Mononuclear cell (primary cell): ENCODE measurements around the gene TCERG1L. TPM values are rescaled to one million over a fixed set of nuclear protein-coding genes. Genes with fewer than 3 reads are reported as not detected.

Experiments
- H3K27me3 ChIP-seq: 2 replicates; pipeline ENCODE4 v1.6.0; 2011; ENCODE audit warnings: low read length, control low read depth; ENCODE audit not compliant: insufficient read depth
- H3K4me1 ChIP-seq: 2 replicates; pipeline ENCODE4 v1.5.1; 2011; ENCODE audit warnings: mild to moderate bottlenecking, low read length, control low read depth; ENCODE audit not compliant: insufficient read depth
- H3K4me3 ChIP-seq: 2 replicates; pipeline ENCODE4 v1.5.1; 2011; ENCODE audit warnings: mild to moderate bottlenecking, low read length, moderate library complexity
- H3K9me3 ChIP-seq: 2 replicates; pipeline ENCODE4 v1.5.1; 2011; ENCODE audit warnings: low read depth, mild to moderate bottlenecking, control low read depth, low read length
- total RNA-seq: library from RNA; depleted of rRNA; stranded (reverse); fragments of >200 nt; gene quantifications from one replicate; pipeline ENCODE4 v1.2.3, GENCODE V29; 2012

Gene TCERG1L
- total RNA-seq, 1 donor = under 0.01 TPM

DNA sequence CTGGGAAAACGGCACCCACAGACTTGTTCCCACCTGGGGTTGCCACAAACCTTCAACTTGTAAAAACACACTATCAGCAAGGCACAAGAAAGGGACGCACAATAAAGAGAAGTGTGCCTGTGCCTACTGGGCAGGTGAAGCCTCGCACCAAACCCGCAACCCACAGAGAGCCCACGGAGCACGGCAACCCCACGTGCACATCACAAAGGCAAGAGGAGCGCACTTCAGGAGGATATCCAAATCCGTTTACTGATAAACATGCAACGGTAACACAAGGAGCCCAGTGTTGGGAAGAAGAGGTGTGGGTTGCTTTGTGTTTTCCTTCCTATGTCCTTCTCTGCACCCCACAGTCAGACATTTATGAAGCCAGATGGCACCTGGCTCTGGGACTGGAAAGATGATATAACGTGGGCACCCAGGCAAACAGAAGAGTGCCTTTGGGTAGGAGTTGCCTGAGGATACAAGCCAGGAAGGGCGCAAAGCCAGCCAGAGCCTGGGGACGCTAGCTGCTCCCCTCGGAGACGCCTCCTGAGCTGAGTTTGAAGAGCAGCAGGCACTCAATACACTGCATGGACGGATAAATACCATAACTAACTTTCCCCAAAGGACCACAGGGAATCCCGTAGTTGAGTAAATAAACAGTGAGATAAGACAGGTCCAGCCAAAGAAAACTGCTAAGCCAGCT is 41.6 kb downstream of the TCERG1L start:
- Histone ChIP-seq H3K4me1 (no peaks in the 10 kb centered on the region), H3K4me3 (no peak overlapping the region), H3K27me3 (no peaks in the 10 kb centered on the region), H3K9me3 (no peaks in the 10 kb centered on the region)

DNA sequence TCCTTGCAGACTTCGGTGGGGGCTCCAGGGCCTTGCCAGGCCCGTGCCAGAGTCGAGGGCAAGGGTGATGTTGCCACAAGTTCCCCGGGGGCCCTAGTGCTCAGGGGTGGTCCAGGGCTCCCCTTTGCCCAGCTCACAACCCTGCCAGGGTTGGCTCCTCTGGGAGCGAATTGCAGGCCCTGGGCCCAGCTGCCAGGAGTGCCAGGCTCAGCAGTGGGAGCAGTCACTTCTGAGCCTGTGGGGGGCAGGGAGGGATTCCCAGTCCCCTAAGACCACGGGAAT is 43.8 kb downstream of the TCERG1L start:
- H3K4me3 ChIP-seq = no peak overlapping the region
- no peaks in the 10 kb centered on the region for H3K27me3 ChIP-seq
- H3K9me3 ChIP-seq = no peaks in the 10 kb centered on the region
- no peaks in the 10 kb centered on the region for H3K4me1 ChIP-seq

DNA sequence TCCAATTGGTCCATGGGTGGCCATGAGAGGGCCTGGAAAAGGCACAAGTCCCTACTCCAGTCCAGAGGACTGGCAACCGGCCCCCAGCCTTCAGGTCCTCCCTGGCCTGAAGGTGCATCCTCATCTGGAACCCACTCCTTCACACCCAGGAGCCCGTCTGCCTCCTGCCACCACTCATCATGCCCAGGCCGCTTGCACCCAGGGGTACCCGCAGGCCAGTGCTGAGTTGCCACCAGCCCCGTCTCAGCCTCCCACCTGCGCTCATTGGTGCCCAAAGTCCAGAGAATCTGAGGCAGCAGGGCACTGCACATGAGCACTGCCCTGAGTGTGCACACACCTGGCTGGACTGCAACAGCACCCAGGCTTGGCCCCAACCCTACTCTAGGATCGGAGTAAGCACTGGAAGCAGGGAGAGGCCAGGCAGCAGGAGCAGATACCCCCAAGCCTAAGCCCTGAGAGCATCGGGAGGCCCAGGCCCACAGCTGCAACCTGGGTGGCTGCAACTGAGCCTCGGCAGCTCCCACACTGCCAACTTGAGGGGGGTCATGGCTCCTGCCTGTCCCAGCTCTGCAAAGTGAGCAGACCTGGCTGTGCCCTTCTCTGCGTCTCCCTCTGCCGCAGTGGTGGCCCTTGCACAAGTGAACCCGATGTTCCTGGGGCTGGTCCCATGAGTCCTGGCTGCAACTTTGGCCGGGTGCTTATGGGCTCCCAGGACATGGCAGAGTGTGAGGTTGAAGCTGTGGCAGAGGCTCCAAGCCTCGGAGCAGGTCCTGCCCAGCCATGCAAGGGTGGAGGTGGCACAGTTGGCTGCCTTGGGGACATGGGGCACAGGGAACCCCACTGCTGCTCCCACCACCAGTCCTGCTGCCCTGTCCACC is 44.3 kb downstream of the TCERG1L start:
- Histone ChIP-seq H3K4me1 (no peaks in the 10 kb centered on the region), H3K9me3 (no peaks in the 10 kb centered on the region), H3K4me3 (no peak overlapping the region), H3K27me3 (no peaks in the 10 kb centered on the region)

DNA sequence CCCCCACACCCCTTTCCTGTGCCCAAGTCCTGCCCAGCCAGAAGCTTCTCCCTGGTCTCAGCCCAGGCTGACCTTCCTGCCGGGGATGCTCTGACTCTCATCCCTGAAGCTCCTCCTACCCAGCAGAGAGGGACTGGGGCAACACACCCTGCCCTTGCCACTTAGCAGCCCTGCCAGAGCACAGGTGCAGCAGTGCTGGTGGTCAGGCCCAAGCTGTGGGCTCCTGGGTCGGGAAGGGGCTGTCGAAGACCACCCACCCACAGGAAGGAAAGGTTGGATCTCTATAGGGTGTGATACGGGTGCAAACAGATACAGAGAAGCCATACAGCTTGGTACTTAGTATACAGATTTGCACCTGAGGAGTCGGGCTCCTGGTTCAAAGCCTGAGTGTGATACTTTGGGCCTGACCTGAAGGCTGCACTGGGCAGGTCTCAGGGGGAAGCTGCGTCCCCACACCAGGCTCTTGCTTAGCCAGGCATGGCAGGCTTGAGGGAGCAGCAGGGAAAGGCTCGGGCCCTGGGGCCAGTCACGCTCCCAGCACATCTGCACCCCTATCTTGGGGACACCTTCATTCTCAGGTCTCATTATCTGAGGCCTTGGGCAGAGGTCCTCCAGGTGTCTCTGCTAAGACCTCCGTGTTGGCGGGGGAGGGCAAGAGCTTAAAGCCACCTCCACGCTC is 47.3 kb downstream of the TCERG1L start:
- no peaks in the 10 kb centered on the region for H3K27me3 ChIP-seq
- H3K9me3 ChIP-seq = no peaks in the 10 kb centered on the region
- H3K4me3 ChIP-seq = no peak overlapping the region
- H3K4me1 ChIP-seq = no peaks in the 10 kb centered on the region

DNA sequence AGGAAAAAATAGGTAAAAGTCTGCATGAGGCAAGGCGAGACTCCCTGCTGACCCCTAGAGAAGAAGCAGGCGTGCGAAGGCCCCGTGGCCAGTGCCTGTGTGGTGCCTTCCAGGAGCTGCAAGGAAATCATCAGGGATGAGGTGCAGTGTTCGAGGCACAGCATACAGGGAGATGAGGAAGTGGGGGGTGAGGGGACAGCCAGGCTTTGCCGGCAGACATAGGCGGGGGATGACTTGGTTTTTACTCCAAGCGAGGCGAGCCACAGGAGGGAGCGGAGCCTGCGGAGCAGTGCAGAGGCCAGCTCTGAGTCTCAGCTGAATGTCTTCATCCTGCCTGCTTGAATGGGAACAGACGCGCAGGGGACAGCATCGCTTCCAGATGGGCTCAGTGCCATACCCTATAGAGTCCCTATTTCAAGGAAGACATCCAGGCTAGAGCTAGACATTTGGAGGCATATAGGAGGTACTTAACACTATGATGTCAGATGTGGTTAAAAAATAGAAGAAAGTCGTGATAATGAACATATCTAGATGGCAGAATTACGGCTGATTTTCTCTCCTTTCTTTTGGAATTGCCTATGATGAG is 49.5 kb downstream of the TCERG1L start:
- Histone ChIP-seq H3K4me1 (no peaks in the 10 kb centered on the region), H3K9me3 (no peaks in the 10 kb centered on the region), H3K27me3 (no peaks in the 10 kb centered on the region), H3K4me3 (no peak overlapping the region)

DNA sequence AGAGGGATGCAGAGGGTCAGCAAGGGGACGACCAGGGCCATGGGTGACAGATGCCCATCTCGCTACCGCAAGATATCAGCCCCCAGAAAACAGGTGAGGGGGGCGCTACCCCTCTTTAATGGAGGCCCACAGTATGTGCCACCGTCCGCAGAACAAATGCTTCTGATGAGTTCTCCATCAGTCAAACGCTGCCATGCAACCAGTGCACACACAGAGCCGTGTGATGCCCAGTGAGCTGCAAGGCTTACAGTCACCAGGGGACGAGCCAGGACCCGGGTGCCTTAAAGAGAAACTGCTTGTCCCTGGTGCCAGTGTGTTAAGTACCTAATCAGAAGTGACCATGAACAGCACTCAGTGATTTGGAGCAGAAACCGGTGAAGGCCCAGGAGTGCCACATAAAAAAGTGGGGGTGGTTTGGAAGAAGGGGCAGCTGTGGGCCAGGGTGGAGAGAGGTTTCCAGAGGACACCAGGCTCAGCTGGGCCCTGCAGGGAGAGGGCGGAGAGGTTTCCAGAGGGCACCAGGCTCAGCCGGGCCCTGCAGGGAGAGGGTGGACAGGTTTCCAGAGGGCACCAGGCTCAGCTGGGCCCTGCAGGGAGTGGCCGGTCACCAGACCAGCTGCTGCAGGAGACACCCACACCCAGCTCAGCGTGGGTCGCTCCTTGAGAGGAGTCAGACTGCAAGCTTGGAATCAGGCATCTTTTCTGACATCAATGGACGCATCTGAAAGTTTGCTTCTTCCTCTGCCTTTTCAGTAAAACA is 50.9 kb downstream of the TCERG1L start:
- Histone ChIP-seq H3K4me3 (no peak overlapping the region), H3K9me3 (no peaks in the 10 kb centered on the region), H3K4me1 (no peaks in the 10 kb centered on the region), H3K27me3 (no peaks in the 10 kb centered on the region)

DNA sequence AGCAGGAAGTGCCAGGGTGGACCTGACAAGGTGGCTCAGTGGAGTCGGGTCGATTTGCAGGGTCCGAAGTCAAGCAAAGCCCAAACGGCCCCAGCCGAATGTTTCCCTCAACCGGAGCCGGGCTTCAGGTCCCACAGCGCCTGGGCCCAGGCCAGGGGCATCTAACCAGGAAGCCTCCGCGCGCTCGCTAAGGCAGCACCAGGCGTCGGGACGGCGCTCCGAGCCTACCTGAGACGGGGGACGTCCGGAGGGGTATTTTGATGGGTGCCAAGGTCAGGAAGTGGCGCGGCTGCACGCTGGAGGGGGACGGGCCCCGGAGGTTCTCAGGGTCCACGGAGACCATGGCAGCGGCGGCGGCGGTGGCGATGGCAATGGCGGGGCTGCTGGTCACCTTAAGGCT is 51.5 kb downstream of the TCERG1L start:
- H3K4me3 ChIP-seq = no peak overlapping the region
- H3K27me3 ChIP-seq = no peaks in the 10 kb centered on the region
- no peaks in the 10 kb centered on the region for H3K4me1 ChIP-seq
- H3K9me3 ChIP-seq = no peaks in the 10 kb centered on the region

DNA sequence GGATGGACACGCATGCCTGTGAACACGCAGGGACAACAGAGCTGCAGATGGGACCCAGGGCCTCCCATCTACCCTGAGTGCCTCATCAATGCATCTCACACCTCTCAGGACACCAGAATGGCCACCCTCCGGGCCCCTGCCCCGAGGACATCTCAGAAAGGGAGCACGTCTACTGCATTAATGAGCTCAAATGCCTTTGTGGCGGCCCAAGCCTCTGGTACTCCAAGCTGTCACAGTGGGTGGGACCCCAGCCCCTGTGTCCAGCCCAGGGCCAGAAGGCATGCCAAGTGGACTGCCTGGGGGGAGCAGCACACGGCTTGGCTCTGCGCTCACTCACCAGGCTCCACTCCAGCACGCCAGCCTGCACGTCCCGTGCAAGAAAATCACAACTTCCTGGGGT is 52.0 kb downstream of the TCERG1L start:
- H3K9me3 ChIP-seq = no peaks in the 10 kb centered on the region
- H3K4me1 ChIP-seq = no peaks in the 10 kb centered on the region
- no peaks in the 10 kb centered on the region for H3K27me3 ChIP-seq
- no peak overlapping the region for H3K4me3 ChIP-seq

DNA sequence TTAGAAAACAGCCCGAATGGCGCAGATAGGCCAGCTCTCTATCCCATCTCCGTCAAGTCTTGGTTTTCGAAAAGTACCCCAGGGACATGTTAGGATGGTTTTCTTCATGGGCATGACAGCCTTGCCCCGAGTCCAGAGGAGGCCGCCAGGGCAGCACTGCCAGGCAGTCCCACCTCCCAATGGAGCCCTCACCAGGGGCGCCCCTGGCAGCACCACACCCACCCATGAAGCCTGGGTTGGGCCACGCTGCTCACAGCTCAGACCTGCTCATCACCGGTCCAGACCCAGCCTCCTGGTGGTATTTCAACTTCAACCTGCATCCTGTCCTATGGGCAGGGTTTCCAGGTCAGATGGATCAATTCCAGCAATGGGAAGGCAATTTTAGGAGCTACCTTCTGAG is 53.3 kb downstream of the TCERG1L start:
- Histone ChIP-seq H3K27me3 (no peaks in the 10 kb centered on the region), H3K4me3 (no peak overlapping the region)

DNA sequence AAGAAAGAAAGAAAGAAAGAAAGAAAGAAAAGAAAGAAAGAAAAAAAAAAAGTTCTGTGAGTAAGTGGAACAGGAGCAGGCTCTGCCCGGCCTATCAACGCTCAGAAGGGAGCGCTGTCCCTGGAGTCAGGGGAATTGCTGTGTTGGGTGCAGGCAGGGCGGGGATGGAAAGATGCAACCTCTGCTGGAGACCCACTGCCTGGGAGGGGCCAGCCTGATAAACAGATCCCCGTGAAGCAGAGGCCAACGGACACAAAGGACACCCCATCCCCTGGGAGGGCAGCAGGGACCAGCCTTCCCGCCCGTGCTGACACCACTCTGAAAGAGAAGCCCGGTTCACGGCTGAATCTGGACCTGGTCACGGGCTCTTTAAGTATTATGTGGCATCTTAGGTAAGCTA is 54.5 kb downstream of the TCERG1L start:
- no peak overlapping the region for H3K4me3 ChIP-seq
- H3K4me1 ChIP-seq = no peaks in the 10 kb centered on the region
- no peaks in the 10 kb centered on the region for H3K27me3 ChIP-seq
- no peaks in the 10 kb centered on the region for H3K9me3 ChIP-seq

More for the DNA sequence above, 53.3 kb downstream of the TCERG1L start:
- no peaks in the 10 kb centered on the region for H3K9me3 ChIP-seq
- H3K4me1 ChIP-seq = no peaks in the 10 kb centered on the region

DNA sequence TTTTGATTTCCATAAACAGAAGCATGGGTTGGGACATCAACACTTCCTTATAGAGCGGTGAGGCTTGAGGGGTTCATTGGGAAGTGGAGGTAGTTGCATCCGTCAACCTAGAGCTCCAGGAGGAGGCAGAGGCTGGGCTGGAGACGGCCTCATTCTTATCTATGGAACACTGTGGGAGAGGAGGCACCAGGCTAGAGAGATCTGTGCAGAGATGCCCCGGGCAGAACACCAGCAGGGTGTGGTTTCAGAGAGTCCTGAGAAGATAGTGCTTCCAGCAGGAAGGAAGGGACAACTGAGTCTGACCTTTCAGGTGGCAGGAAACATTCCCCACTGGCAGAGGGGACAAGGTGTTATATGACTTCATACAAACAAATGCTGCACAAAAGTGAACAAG is 56.7 kb downstream of the TCERG1L start:
- H3K27me3 ChIP-seq = no peaks in the 10 kb centered on the region
- H3K9me3 ChIP-seq = no peaks in the 10 kb centered on the region
- no peaks in the 10 kb centered on the region for H3K4me1 ChIP-seq
- no peak overlapping the region for H3K4me3 ChIP-seq

DNA sequence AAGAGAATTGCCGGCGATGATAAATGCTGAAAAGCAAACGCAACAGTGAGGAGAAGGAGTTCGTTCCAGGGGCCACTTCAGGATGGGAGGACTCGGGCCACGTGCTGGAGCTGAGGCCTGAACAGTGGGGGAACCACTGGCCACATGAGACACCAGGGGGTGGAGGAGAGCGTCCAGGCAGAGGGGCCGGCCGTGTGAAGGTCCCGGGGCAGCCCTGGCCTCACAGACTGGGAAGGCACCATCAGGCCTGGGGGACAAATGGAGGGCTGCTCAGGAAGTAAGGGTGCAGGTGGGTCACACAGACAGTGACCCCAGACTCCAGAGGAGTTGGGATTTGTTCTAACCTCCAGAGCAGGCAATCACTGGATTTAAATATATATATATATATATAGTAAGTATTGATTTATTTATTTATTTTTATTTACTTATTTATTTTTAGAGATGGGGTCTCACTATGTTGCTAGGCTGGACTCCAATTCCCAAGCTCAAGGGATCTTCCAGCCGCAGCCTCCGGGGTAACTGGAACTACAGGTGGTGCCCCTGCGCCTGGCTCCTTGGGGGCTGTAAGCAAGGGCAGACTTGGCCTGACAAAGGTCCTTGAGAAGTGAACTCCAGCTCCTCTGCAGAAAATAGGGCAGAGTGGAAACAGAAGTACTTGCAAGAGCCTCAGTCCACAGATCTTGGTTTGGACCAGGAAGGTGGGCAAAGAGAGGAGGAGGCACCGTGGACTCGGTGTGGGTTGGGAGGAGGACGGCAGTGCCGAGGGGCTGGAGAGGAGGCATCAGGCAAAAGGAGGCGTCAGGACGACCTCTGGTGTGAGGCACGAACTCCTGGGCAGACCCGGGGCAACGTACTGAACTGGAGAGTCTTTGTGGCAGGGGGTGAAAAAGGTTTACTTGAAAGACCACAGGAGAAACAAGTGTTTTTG is 57.3 kb downstream of the TCERG1L start:
- Histone ChIP-seq H3K27me3 (no peaks in the 10 kb centered on the region), H3K4me3 (no peak overlapping the region), H3K4me1 (no peaks in the 10 kb centered on the region), H3K9me3 (no peaks in the 10 kb centered on the region)

DNA sequence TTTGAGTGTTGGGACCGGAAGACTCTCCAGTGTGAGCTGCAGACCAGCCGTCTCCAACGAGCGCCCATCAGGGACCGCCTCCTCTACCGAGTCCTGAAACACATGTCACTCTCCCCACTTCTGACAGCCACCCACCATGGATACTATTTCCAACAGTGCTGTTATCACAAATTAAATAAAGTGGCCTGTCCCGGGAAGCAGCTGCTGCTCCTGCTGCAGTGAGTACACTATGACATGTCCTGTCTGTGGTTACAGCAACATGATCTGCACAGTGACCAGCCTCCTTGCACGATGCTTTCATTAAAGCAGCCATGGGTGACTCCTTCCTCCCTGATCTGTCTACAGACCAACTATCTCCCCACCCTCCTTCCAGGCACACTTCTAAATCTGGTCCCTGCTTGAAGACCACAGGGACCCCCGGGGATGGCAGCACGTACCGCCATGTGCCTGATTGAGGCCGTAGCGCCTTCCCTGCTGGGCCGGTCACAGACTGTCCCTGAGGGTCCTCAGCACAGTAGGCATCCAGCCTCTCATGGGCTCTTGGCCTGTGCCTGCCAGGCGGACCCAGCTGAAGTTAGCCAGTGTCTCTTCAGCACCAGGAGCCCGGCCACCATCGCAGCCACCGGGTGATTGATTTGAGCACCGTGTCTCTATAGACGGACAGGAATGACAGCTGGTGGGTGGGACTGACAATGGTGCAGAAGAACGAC is 58.8 kb downstream of the TCERG1L start:
- H3K4me3 ChIP-seq = no peak overlapping the region
- H3K9me3 ChIP-seq = no peaks in the 10 kb centered on the region
- H3K27me3 ChIP-seq = no peaks in the 10 kb centered on the region
- no peaks in the 10 kb centered on the region for H3K4me1 ChIP-seq
